ENCODE measurements around the gene TPM2. TPM values are rescaled to one million over a fixed set of nuclear protein-coding genes. Genes with fewer than 3 reads are reported as not detected.

Gene TPM2
- 6.3 and 8.9 TPM in 2 replicates for total RNA-seq (2013; cell fraction: nucleolus; rRNA removed)
- total RNA-seq (2014; rRNA removed) (0.65 and 1.7 TPM in 2 replicates), total RNA-seq (2014; rRNA removed; fragmentation: Illumina TruSeq; extraction: Trizol) (0.81 and 0.88 TPM in 2 replicates), total RNA-seq (2021) (2.4 and 3.9 TPM in 2 replicates), polyA plus RNA-seq (2011; rRNA removed) (8.7 and 9.3 TPM in 2 replicates), polyA plus RNA-seq (2014; fragmentation: Illumina TruSeq; extraction: Trizol) (0.59 and 0.71 TPM in 2 replicates), polyA plus RNA-seq (2014; fragmentation: Nextera tagmentation; extraction: Ambion mirVana) (under 1 TPM; 0.11 to 0.13 TPM), polyA plus RNA-seq (2014; rRNA removed) (2.3 and 2.5 TPM in 2 replicates), polyA plus RNA-seq (2016; fragmentation: Nextera tagmentation; extraction: Ambion mirVana) (1 to 10 TPM in 1 of 2 experiments, under 1 TPM in 1; 0.83 to 1.3 TPM), polyA minus RNA-seq (2011; rRNA and poly(A)+ RNA removed) (1.4 and 2.5 TPM in 2 replicates), Bru-seq, nascent RNA (percentile 50 among the genes with signal in this experiment), BruChase-seq, experiment 1, labeled RNA remaining after a 6-hour chase (percentile 51 among the genes with signal in this experiment), BruChase-seq, experiment 2, labeled RNA remaining after a 2-hour chase (percentile 47 among the genes with signal in this experiment)
- polyA plus RNA-seq (2011; ENCODE audit: low read depth) = 3.6 TPM
- polyA plus RNA-seq (2011; cell fraction: cytosol; rRNA removed) = 5.4 and 6.4 TPM in 2 replicates
- polyA plus RNA-seq (2011; cell fraction: nucleus; rRNA removed) = 28.6 and 30.5 TPM in 2 replicates
- polyA plus RNA-seq (2012) = 7.0 and 7.5 TPM in 2 replicates
- 6.1 and 6.4 TPM in 2 replicates for polyA minus RNA-seq (2011; cell fraction: cytosol; rRNA and poly(A)+ RNA removed)
- 2.1 and 4.5 TPM in 2 replicates for polyA minus RNA-seq (2011; cell fraction: nucleus; rRNA and poly(A)+ RNA removed)
- long read RNA-seq, experiment 1 = 0 reads
- long read RNA-seq, experiment 2 = 0 reads

- Histone ChIP-seq H3K4me1 (ENCODE audit: control insufficient read depth, insufficient read depth, low read length) (peaks cover 3% of the 10 kb centered on the region; the same call in 1 of the 2 replicates), H3K36me3 (ENCODE audit: control insufficient read depth in 2 of 2, insufficient read depth in 2 of 2, low read length in 1 of 2) (no peaks in the 10 kb centered on the region), H3K9me3 (replicated peaks; ENCODE audit: control insufficient read depth, insufficient read depth, low read length) (no peaks in the 10 kb centered on the region), H3K27me3 (replicated peaks in 1 of 2; ENCODE audit: control insufficient read depth in 2 of 2, insufficient read depth in 2 of 2, low read length in 1 of 2) (no peaks in the 10 kb centered on the region; a peak in 1 of 4 replicates), H3K4me3 (peak within 1 kb of the TSS; percentile 87), H3K27ac (ENCODE audit: control insufficient read depth, insufficient read depth) (no peak within 1 kb of the TSS), H3K4me2 (ENCODE audit: control insufficient read depth, insufficient read depth) (peak within 1 kb of the TSS; percentile 90), H4K20me1 (ENCODE audit: control insufficient read depth, insufficient read depth) (no peaks in the 10 kb centered on the region), H3K79me2 (ENCODE audit: control insufficient read depth, insufficient read depth, low read length) (no peaks in the 10 kb centered on the region; the same call in 1 of the 2 replicates), H3K9ac (ENCODE audit: control insufficient read depth, insufficient read depth, low read length) (peak within 1 kb of the TSS; percentile 53), H2AFZ (ENCODE audit: control insufficient read depth, low read depth, low read length) (peak within 1 kb of the TSS; percentile 79)
- peak; percentile 30 for ATAC-seq
- FAIRE-seq = no peak
- intact Hi-C loops (cut with micrococcal nuclease; ENCODE audit: unreplicated experiment) (no loop called here), in situ Hi-C loops (cut with MboI) (no loop called here)
- BruUV-seq (replicated peaks) = no TSS peak
- no peak for DNase-seq (ENCODE audit: low read depth, low spot score)
- 70% methylated on average over 33 of the region's 61 CpGs for WGBS (ENCODE audit: insufficient coverage, insufficient replicate concordance, low lambda C conversion rate, missing lambda C conversion rate)
- ChIA-PET POLR2A (interaction anchor here (0.6 to 2.7 kb wide), 7 partner anchors 18 to 73 kb away, joined by 3 to 13 read pairs (median 4); no protein-coding TSS in a partner anchor), SMC1A (ENCODE audit: uncharacterized antibody, unreplicated experiment) (interaction anchor here (1.4 kb wide), 1 partner anchor 38 kb away, joined by 4 read pairs; no protein-coding TSS in a partner anchor), CTCF (interaction anchor here (0.9 to 15.2 kb wide), 6 partner anchors 28 to 86 kb away, joined by 3 to 227 read pairs (median 5); partner anchors contain the start of genes ARHGEF39, CCDC107 and RMRP), RAD21 (ENCODE audit: unreplicated experiment) (interaction anchor here (1.5 to 2.0 kb wide), 2 partner anchors 25 to 42 kb away, joined by 5 to 7 read pairs; no protein-coding TSS in a partner anchor)
- TF ChIP-seq MEF2B (IDR thresholded peaks at IDR 0.05; ENCODE audit: partially characterized antibody, poor library complexity, severe bottlenecking) (peak; percentile 48), RUNX3 (IDR thresholded peaks at IDR 0.05; ENCODE audit: low read length) (no peak), STAT1 (conservative IDR thresholded peaks at IDR 0.05) (no peak), BCLAF1 (IDR thresholded peaks at IDR 0.05) (no peak), SUZ12 (IDR thresholded peaks at IDR 0.05; ENCODE audit: unreplicated experiment) (no peak), SMAD1 (IDR thresholded peaks at IDR 0.05; ENCODE audit: low read depth, partially characterized antibody) (no peak), MEF2A (IDR thresholded peaks at IDR 0.05; ENCODE audit: insufficient read depth, low read depth, low read length) (no peak), PML (IDR thresholded peaks at IDR 0.05; ENCODE audit: low read length) (no peak), GATAD2B (conservative IDR thresholded peaks at IDR 0.05; ENCODE audit: low read depth) (0 out of 2 replicates have a peak, but pooled peaks have one; percentile 3), PBX3 (IDR thresholded peaks at IDR 0.05; ENCODE audit: insufficient replicate concordance, low read depth, low read length) (peak; percentile 68), ETV6 (conservative IDR thresholded peaks at IDR 0.05 in 1 of 2, IDR thresholded peaks at IDR 0.05 in 1 of 2; ENCODE audit: borderline replicate concordance in 1 of 2, low read depth in 1 of 2) (no peak), ZBTB33 (IDR thresholded peaks at IDR 0.05) (no peak)
These were observed at the start of gene TPM2 for GRCh38 chr9:35689542-35690293. TPM2 (minus strand) TSS chr9:35689925; CDS start chr9:35689817, 108 bp downstream.
